ENCODE measurements around the gene CARD10. TPM values are rescaled to one million over a fixed set of nuclear protein-coding genes. Genes with fewer than 3 reads are reported as not detected.
"Not testable (repeated sequence)": the region's sequence is repeated elsewhere in the genome, so short reads cannot be mapped to it uniquely, and the experiment has no call there.

The CARD10 gene
- total RNA-seq, 2 donors from 2014 or later = 20.3 to 24.4 TPM

DNA sequence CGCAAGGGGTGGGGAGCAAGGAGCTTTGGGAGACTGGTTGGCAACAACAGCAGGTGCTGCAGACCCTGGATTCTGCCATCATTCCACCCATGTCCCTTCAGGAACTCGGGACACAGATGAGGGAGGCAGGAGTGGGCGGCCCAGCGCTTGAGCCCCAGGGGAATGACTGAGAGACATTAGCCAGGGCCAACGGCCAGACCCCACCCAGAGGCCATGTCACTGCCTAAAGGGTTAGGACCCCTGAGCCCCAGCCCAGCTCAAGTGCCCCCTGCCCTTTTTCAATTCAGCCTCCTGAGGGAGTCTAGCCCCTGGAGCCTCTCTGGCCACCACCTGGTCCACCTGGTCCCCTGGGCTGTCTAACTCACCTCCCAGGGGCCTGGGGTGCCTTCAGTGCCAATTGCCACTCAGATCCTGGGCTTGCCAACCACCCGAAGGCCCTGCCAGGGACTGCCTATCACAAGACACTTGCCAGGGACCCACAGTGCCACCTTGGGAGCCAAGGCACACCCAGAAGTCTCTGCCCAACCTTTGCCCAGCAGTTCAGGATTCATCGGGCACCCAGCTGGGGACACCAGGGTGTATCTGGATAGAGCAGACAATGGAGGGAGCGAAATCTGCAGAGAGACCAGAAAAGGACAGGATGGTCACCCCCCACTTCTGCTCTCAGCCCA lies 49.7 kb downstream of the CARD10 start:
- 86 to 96% methylated on average over 8 of the region's 8 CpGs for WGBS, 2 experiments (ENCODE audit: insufficient coverage in 1 of 2, insufficient read length in 1 of 2)
- H3K9me3 Mint-ChIP-seq = no peaks in the 10 kb centered on the region
- no peak overlapping the region for H3K27ac ChIP-seq (ENCODE audit: low read depth, low read length)
- H3K27me3 Mint-ChIP-seq (ENCODE audit: insufficient read depth) = peaks cover 2% of the 10 kb centered on the region
- H3K36me3 Mint-ChIP-seq (ENCODE audit: low read depth) = no peaks in the 10 kb centered on the region
- H3K27me3 ChIP-seq (ENCODE audit: control insufficient read depth, insufficient read depth, low read length, poor library complexity, severe bottlenecking) = no peaks in the 10 kb centered on the region
- TF ChIP-seq, protein P1, sequence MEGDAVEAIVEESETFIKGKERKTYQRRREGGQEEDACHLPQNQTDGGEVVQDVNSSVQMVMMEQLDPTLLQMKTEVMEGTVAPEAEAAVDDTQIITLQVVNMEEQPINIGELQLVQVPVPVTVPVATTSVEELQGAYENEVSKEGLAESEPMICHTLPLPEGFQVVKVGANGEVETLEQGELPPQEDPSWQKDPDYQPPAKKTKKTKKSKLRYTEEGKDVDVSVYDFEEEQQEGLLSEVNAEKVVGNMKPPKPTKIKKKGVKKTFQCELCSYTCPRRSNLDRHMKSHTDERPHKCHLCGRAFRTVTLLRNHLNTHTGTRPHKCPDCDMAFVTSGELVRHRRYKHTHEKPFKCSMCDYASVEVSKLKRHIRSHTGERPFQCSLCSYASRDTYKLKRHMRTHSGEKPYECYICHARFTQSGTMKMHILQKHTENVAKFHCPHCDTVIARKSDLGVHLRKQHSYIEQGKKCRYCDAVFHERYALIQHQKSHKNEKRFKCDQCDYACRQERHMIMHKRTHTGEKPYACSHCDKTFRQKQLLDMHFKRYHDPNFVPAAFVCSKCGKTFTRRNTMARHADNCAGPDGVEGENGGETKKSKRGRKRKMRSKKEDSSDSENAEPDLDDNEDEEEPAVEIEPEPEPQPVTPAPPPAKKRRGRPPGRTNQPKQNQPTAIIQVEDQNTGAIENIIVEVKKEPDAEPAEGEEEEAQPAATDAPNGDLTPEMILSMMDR (conservative IDR thresholded peaks at IDR 0.05) = no peak
- no peaks in the 10 kb centered on the region for H3K9me3 ChIP-seq (ENCODE audit: control insufficient read depth, low read length)
- no peak overlapping the region for H3K27ac Mint-ChIP-seq
- no peaks in the 10 kb centered on the region for H3K4me1 Mint-ChIP-seq
- no peak overlapping the region for H3K9ac ChIP-seq (ENCODE audit: extremely low read depth, low read length, poor library complexity, severe bottlenecking)
- no peak overlapping the region for H3K4me3 ChIP-seq (ENCODE audit: low read length)
- H3K4me1 ChIP-seq (ENCODE audit: control insufficient read depth, insufficient read depth, low read length) = no peaks in the 10 kb centered on the region
- H3K4me3 Mint-ChIP-seq = no peak overlapping the region
- peak; percentile 24 for DNase-seq
- H3K36me3 ChIP-seq (ENCODE audit: control insufficient read depth, insufficient read depth, low read length) = no peaks in the 10 kb centered on the region

DNA sequence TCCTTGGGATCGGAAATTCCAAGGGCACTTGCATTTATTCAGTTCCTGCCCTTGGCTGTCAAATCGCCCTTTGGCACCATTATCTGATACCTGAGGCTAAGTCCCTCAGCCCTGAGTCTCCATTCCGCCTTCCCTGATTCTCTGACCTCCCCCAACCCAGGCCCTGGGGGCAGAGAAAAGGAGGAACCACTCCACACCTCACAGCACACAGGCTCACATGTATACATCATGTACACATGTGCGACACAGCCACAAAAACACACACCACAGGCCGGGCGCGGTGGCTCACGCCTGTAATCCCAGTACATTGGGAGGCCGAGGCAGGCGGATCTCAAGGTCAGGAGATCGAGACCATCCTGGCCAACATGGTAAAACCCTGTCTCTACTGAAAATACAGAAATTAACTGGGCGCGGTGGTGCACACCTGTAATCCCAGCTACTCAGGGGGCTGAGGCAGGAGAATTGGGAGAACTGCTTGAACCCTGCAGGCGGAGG lies 51.0 kb downstream of the CARD10 start:
- 92 to 95% methylated on average over 11 to 14 of the region's 14 CpGs for WGBS, 2 experiments (ENCODE audit: insufficient coverage in 1 of 2, insufficient read length in 1 of 2)
- H3K4me3 Mint-ChIP-seq = not testable (repeated sequence)

DNA sequence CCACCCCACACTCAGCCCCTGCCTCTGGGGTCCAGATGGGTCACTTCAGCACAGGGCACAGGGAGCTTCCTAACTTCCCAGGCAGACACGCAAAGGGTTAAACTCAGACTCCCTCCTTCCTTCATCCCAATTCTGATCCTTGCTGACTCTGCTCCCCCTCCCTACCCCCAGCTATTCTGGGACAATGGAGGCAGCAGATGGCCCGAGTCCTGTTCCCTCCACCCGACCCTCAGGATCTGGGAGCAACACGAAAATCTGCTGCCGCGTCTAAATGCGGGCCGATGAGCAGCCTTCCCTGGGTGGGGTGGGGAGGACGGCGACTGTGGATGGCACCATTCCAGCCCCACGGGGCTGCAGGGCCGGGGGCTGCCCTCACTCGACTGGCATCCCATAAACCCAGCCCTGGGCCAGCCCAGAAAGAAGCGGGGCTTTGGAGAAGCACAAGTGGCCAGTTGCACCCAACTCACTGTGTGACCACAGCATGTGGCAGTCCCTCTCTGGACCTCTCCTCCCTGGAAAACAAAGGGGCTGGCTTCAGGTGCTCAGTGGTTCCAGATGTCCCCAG lies 51.7 kb downstream of the CARD10 start:
- H3K4me1 Mint-ChIP-seq = no peaks in the 10 kb centered on the region
- no peaks in the 10 kb centered on the region for H3K9me3 ChIP-seq (ENCODE audit: control insufficient read depth, low read length)
- H3K4me3 ChIP-seq (ENCODE audit: low read length) = no peak overlapping the region
- H3K9me3 Mint-ChIP-seq = no peaks in the 10 kb centered on the region
- no peak overlapping the region for H3K4me3 Mint-ChIP-seq
- peaks cover 3% of the 10 kb centered on the region for H3K27me3 Mint-ChIP-seq (ENCODE audit: insufficient read depth)
- TF ChIP-seq, protein P1 (conservative IDR thresholded peaks at IDR 0.05) = no peak
- DNase-seq = peak; percentile 28
- H3K27ac ChIP-seq (ENCODE audit: low read depth, low read length) = peak overlapping the region; percentile 66
- H3K9ac ChIP-seq (ENCODE audit: extremely low read depth, low read length, poor library complexity, severe bottlenecking) = no peak overlapping the region
- H3K36me3 Mint-ChIP-seq (ENCODE audit: low read depth) = no peaks in the 10 kb centered on the region
- 81 to 92% methylated on average over 2 to 14 of the region's 14 CpGs for WGBS, 2 experiments (ENCODE audit: insufficient coverage in 1 of 2, insufficient read length in 1 of 2)
- H3K27me3 ChIP-seq (ENCODE audit: control insufficient read depth, insufficient read depth, low read length, poor library complexity, severe bottlenecking) = no peaks in the 10 kb centered on the region
- no peaks in the 10 kb centered on the region for H3K36me3 ChIP-seq (ENCODE audit: control insufficient read depth, insufficient read depth, low read length)
- no peaks in the 10 kb centered on the region for H3K4me1 ChIP-seq (ENCODE audit: control insufficient read depth, insufficient read depth, low read length)
- H3K27ac Mint-ChIP-seq = no peak overlapping the region

More for the DNA sequence above, 51.0 kb downstream of the CARD10 start:
- H3K27me3 Mint-ChIP-seq (ENCODE audit: insufficient read depth); H3K36me3 ChIP-seq (ENCODE audit: control insufficient read depth, insufficient read depth, low read length); H3K4me3 ChIP-seq (ENCODE audit: low read length); H3K4me1 Mint-ChIP-seq; H3K9me3 ChIP-seq (ENCODE audit: control insufficient read depth, low read length); H3K9me3 Mint-ChIP-seq; H3K9ac ChIP-seq (ENCODE audit: extremely low read depth, low read length, poor library complexity, severe bottlenecking); H3K36me3 Mint-ChIP-seq (ENCODE audit: low read depth); H3K27me3 ChIP-seq (ENCODE audit: control insufficient read depth, insufficient read depth, low read length, poor library complexity, severe bottlenecking); H3K27ac Mint-ChIP-seq; H3K4me1 ChIP-seq (ENCODE audit: control insufficient read depth, insufficient read depth, low read length): not testable (repeated sequence)
- DNase-seq = peak; percentile 13
- H3K27ac ChIP-seq (ENCODE audit: low read depth, low read length) = peak overlapping the region; percentile 66
